Stomach smooth muscle (tissue), 2 donors: Measurements from ENCODE around the gene HOXB3.

Experiments used
- H3K27ac ChIP-seq: one replicate; pipeline ENCODE4 v1.7.0; 2013; ENCODE audit warnings: mild to moderate bottlenecking, low read length, inconsistent platforms
- H3K27me3 ChIP-seq, 2 donors: one replicate each; pipeline ENCODE4 v1.7.0; 2013; ENCODE audit warnings: low read length in 2 of 2; ENCODE audit not compliant: insufficient read depth in 2 of 2, control insufficient read depth in 1 of 2
- H3K36me3 ChIP-seq, 2 donors: one replicate each; pipeline ENCODE4 v1.7.0; 2013; ENCODE audit warnings: low read length in 2 of 2; ENCODE audit not compliant: control insufficient read depth in 2 of 2, insufficient read depth in 2 of 2
- H3K4me1 ChIP-seq: one replicate; pipeline ENCODE4 v1.7.0; 2013; ENCODE audit warnings: low read length; ENCODE audit not compliant: control insufficient read depth, insufficient read depth
- H3K4me3 ChIP-seq, 2 donors: one replicate each; pipeline ENCODE4 v1.7.0; 2013; ENCODE audit warnings: low read length in 2 of 2
- H3K9ac ChIP-seq, 2 donors: one replicate each; pipeline ENCODE4 v1.7.0; 2013; ENCODE audit warnings: low read length in 2 of 2, mild to moderate bottlenecking in 1 of 2
- H3K9me3 ChIP-seq, 2 donors: one replicate each; pipeline ENCODE4 v1.7.0; 2013; ENCODE audit warnings: low read length in 2 of 2; ENCODE audit not compliant: control insufficient read depth in 2 of 2
- donor health status: healthy.
- donor health status: Pancreatic carcinoma.

The HOXB3 gene

GRCh38 chr17:48546137-48546923, 43.7 kb downstream of the HOXB3 start:
- Histone ChIP-seq H3K9ac (peak overlapping the region; percentile 51 to 69), H3K4me3 (peak overlapping the region; percentile 49 to 93), H3K9me3 (no peaks in the 10 kb centered on the region), H3K36me3 (peaks cover 3 to 6% of the 10 kb centered on the region in 2 donors), H3K27me3 (peaks cover 0 to 3% of the 10 kb centered on the region in 2 donors), H3K27ac (peak overlapping the region; percentile 97), H3K4me1 (peaks cover 61% of the 10 kb centered on the region)

DNA sequence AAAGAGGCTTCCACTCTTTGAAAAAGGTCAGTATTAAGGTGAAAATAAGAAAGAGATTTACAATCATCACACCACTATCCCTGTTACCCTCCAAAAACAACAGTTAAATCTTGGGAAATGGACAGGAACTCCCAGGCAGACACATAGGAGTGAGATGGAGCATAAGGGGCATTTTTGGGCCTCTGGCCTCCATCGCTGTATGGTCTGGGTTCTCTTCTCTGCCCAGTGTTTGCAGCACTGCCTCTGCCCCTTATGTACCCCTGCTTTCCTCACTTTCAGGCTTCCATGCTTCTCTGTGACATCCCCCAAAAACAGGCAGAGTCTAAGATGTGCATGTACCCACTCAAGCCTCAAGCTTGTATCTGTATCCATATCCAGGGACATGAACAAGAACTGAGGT, 44.5 kb downstream of the HOXB3 start:
- H3K27ac ChIP-seq = peak overlapping the region; percentile 97
- H3K9me3 ChIP-seq = no peaks in the 10 kb centered on the region
- peaks cover 0 to 3% of the 10 kb centered on the region in 2 donors for H3K27me3 ChIP-seq
- H3K4me3 ChIP-seq = peak overlapping the region; percentile 13 to 93
- H3K9ac ChIP-seq = peak overlapping the region; percentile 29 to 60
- peaks cover 66% of the 10 kb centered on the region for H3K4me1 ChIP-seq
- peaks cover 3 to 6% of the 10 kb centered on the region in 2 donors for H3K36me3 ChIP-seq

GRCh38 chr17:48545022-48545375, 45.0 kb downstream of the HOXB3 start, which contains the start of gene HOXB2:
HOXB2 (minus strand) TSS chr17:48545109; CDS start chr17:48544911, 198 bp downstream.
- Histone ChIP-seq H3K36me3 (peaks cover under 1 to 3% of the 10 kb centered on the region in 2 donors), H3K27ac (peak within 1 kb of the TSS; percentile 97), H3K4me3 (peak within 1 kb of the TSS; percentile 93 to 96), H3K27me3 (no peaks in the 10 kb centered on the region), H3K9ac (peak within 1 kb of the TSS; percentile 90 to 95), H3K4me1 (peaks cover 65% of the 10 kb centered on the region), H3K9me3 (no peaks in the 10 kb centered on the region)

DNA sequence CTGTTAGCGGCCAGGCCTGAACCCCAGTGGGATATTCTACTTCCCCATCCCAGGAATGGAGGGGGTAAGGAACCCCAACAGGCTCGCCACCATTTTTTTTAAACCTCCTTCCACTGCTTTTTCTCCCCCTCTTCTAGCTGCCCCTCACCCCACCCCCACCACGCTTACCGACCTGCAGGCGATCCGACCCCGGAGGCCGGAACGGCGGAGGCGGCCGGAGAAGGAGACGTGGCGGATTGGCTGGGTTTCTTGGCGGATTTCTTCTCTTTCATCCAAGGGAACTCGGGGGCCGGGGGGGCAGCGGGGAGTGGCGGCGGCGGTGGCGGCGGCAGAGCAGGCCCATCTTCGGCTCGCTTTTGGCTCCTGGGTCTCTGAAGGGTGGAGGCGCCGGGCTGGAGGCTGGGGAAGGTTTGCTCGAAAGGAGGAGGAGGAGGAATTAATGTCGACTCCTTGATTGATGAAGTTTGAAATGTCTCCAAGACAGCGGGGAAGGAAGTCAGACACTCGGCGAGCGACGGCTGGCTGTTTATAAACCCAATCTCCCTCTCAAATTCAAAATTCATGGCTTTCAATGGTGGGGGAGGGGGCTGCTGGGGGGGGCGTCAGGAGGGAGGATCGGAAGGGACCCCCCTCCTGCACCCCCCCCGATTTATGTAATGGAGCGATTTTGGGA, 45.6 kb downstream of the HOXB3 start:
- peak overlapping the region; percentile 90 to 95 for H3K9ac ChIP-seq
- H3K9me3 ChIP-seq = no peaks in the 10 kb centered on the region
- H3K27ac ChIP-seq = peak overlapping the region; percentile 97
- H3K27me3 ChIP-seq = no peaks in the 10 kb centered on the region
- peaks cover 0 to 2% of the 10 kb centered on the region in 2 donors for H3K36me3 ChIP-seq
- H3K4me1 ChIP-seq = peaks cover 65% of the 10 kb centered on the region
- peak overlapping the region; percentile 93 to 96 for H3K4me3 ChIP-seq

DNA sequence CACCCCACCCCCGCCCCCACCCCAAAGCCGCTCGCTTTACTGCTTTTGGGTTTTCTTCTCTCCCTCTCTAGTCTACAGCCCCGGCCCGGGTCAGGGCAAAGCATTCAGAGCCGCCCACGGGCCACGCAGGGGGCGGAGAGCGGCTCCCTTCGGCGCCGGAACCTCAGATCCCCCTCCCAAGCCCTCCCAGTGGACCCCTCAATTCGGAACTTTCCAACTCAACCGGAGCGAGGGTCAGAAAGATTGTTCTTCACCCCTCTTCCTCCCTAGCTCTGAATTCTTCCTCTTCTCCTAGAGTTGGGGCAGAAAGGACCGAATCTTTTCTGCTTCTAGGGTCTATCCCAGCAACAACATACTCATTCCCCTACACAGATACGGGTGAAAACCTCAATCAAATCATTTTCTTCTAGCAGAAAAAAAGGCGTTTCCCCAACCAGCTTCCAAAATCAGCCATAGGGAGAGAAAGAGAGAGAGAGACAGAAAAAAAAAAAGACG, 46.1 kb downstream of the HOXB3 start:
- Histone ChIP-seq H3K4me1 (peaks cover 60% of the 10 kb centered on the region), H3K27me3 (no peaks in the 10 kb centered on the region), H3K4me3 (peak overlapping the region; percentile 93 to 96), H3K9me3 (no peaks in the 10 kb centered on the region), H3K9ac (peak overlapping the region; percentile 90 to 95), H3K36me3 (peaks cover 0 to 2% of the 10 kb centered on the region in 2 donors), H3K27ac (peak overlapping the region; percentile 97)

GRCh38 chr17:48543107-48543853, 46.8 kb downstream of the HOXB3 start:
- peak overlapping the region; percentile 97 for H3K27ac ChIP-seq

GRCh38 chr17:48542698-48543106, 47.3 kb downstream of the HOXB3 start:
- Histone ChIP-seq H3K4me3 (peak overlapping the region; percentile 93 to 96), H3K36me3 (peaks cover 0 to 2% of the 10 kb centered on the region in 2 donors), H3K9me3 (no peaks in the 10 kb centered on the region), H3K4me1 (peaks cover 50% of the 10 kb centered on the region), H3K27me3 (no peaks in the 10 kb centered on the region), H3K9ac (peak overlapping the region; percentile 90 to 95), H3K27ac (peak overlapping the region; percentile 97)

More at GRCh38 chr17:48543107-48543853, 46.8 kb downstream of the HOXB3 start:
- Histone ChIP-seq H3K27me3 (no peaks in the 10 kb centered on the region), H3K9me3 (no peaks in the 10 kb centered on the region), H3K4me3 (peak overlapping the region; percentile 93 to 96), H3K4me1 (peaks cover 56% of the 10 kb centered on the region), H3K9ac (peak overlapping the region; percentile 90 to 95), H3K36me3 (peaks cover 0 to 2% of the 10 kb centered on the region in 2 donors)

GRCh38 chr17:48542114-48542656, 47.9 kb downstream of the HOXB3 start:
- Histone ChIP-seq H3K36me3 (peaks cover 0 to 2% of the 10 kb centered on the region in 2 donors), H3K4me1 (peaks cover 45% of the 10 kb centered on the region), H3K27me3 (no peaks in the 10 kb centered on the region), H3K27ac (peak overlapping the region; percentile 97), H3K4me3 (peak overlapping the region; percentile 87 to 93), H3K9ac (peak overlapping the region; percentile 90 to 95), H3K9me3 (no peaks in the 10 kb centered on the region)

DNA sequence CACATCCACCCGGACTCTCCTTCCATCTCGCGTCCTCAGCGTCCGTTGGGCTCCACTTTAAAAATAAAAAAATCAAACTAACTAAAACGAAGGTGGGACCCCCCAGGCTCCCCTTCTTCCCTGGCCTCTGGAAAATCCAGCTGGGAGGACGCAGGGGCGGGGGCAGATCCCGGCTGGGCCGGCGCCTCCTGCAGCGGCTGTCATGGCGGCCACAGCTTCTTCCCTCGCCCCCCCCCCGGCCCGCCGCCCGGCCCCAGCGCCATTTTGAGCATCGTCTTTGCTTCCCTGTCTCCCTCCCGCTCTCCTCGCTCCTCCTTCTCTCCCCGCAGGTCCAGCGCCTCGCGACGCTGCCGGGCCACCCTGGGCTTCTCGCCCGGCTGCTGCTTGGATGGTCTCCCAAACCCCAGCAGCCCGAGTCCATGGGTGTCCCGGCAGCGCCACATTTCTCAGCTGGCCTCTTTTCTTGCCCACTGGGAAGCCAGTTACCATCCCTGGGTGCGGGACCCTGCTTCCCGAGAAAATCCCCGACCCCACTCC, 48.4 kb downstream of the HOXB3 start:
- peaks cover 0 to 2% of the 10 kb centered on the region in 2 donors for H3K36me3 ChIP-seq
- H3K27ac ChIP-seq = peak overlapping the region; percentile 97
- no peaks in the 10 kb centered on the region for H3K27me3 ChIP-seq
- peaks cover 39% of the 10 kb centered on the region for H3K4me1 ChIP-seq
- H3K4me3 ChIP-seq = peak overlapping the region; percentile 87 to 93
- H3K9ac ChIP-seq = peak overlapping the region; percentile 90 to 95
- no peaks in the 10 kb centered on the region for H3K9me3 ChIP-seq
